Mucosa of descending colon (tissue), 3 donors: ENCODE data around the gene PDE6D. TPM values are rescaled to one million over a fixed set of nuclear protein-coding genes. Genes with fewer than 3 reads are reported as not detected.

ENCODE experiments used
- ATAC-seq: fragments of 200-7000 bp; cut with Tn5 transposase; one replicate; pipeline ENCODE4 v1.9.1; 2020; ENCODE audit warnings: mild to moderate bottlenecking, moderate library complexity
- DNase-seq, 3 donors: peaks; one replicate each; pipeline ENCODE4 v3.0.0-alpha.2; 2020
- H3K36me3 ChIP-seq: fragments of 200-600 bp; one replicate; pipeline ENCODE4 v1.8.0; 2021; ENCODE audit warnings: low read depth, mild to moderate bottlenecking
- H3K4me1 ChIP-seq: fragments of 200-600 bp; one replicate; pipeline ENCODE4 v1.8.0; 2021; ENCODE audit warnings: low read depth, mild to moderate bottlenecking
- H3K4me3 ChIP-seq: fragments of 200-600 bp; one replicate; pipeline ENCODE4 v1.8.0; 2021; ENCODE audit warnings: mild to moderate bottlenecking
- H3K9me3 ChIP-seq: fragments of 200-600 bp; one replicate; pipeline ENCODE4 v1.8.0; 2021; ENCODE audit warnings: mild to moderate bottlenecking
- CTCF ChIP-seq: fragments of 200-600 bp; IDR thresholded peaks from one replicate; pipeline ENCODE4 v1.8.0; 2022; ENCODE audit warnings: antibody characterized with exemption, mild to moderate bottlenecking
- intact Hi-C, 2 donors: fragments of 100-400 bp; cut with DNase I in 1 of 2; cut with micrococcal nuclease in 1 of 2; formaldehyde crosslinking; loops; one replicate each; pipeline versions ENCODE4 v1.11.0 to v1.11.1; 2022; cut with DNase I, micrococcal nuclease
- total RNA-seq, 3 donors: library from RNA; stranded (reverse); fragmentation: NEBNext Ultra II Directional in 2 of 3; extraction: Animal tissue kit (Norgen Biotek cat#: 25700) in 2 of 3; gene quantifications; one replicate each; pipeline versions ENCODE4 v1.2.1 to v1.2.4, GENCODE V29; 2021 to 2023
- donor health status: DM: no; HTN: no; CAD: no; lungs with moderate emphysema.
- donor health status: DM: no; HTN: no; CAD: no.
- donor health status: DM: no; HTN: yes; CAD: no.

PDE6D gene
- total RNA-seq, 3 donors from 2014 or later, result 17.6 to 21.8 (median 18.6) TPM

- DNase-seq (peak; percentile 67 to 74 (median 69)), ATAC-seq (no peak)
- peaks cover 5% of the 10 kb centered on the region for H3K36me3 ChIP-seq
- peak overlapping the region; percentile 100 for H3K4me3 ChIP-seq
- no peaks in the 10 kb centered on the region for H3K9me3 ChIP-seq
- intact Hi-C loops, result loop anchor here in 1 of 2 donors (2.0 kb wide), 1 partner anchor 98 kb away; no protein-coding TSS in a partner anchor
- no peak for TF ChIP-seq CTCF
- peaks cover 28% of the 10 kb centered on the region for H3K4me1 ChIP-seq
These were observed 70.0 kb downstream of the PDE6D start for GRCh38 chr2:231710799-231711676.

- peak overlapping the region; percentile 100 for H3K4me3 ChIP-seq
- ATAC-seq, result peak; percentile 42
- peaks cover 26% of the 10 kb centered on the region for H3K4me1 ChIP-seq
- H3K36me3 ChIP-seq, result peaks cover 5% of the 10 kb centered on the region
- TF ChIP-seq CTCF, result peak; percentile 95
- DNase-seq, result peak; percentile 86 to 96 (median 90)
- no peaks in the 10 kb centered on the region for H3K9me3 ChIP-seq
- intact Hi-C loops, result loop anchor here in 1 of 2 donors (2.0 kb wide), 1 partner anchor 97 kb away; no protein-coding TSS in a partner anchor
These were observed 70.9 kb downstream of the PDE6D start for GRCh38 chr2:231709981-231710798.

- DNase-seq, result peak; percentile 59 to 79 (median 72)
- peaks cover 25% of the 10 kb centered on the region for H3K4me1 ChIP-seq
- no peak for TF ChIP-seq CTCF
- no peaks in the 10 kb centered on the region for H3K9me3 ChIP-seq
- H3K4me3 ChIP-seq, result peak overlapping the region; percentile 100
- ATAC-seq, result no peak
- H3K36me3 ChIP-seq, result peaks cover 5% of the 10 kb centered on the region
- intact Hi-C loops, result no loop called here
These were observed 71.5 kb downstream of the PDE6D start for GRCh38 chr2:231709636-231709980.

- ATAC-seq (no peak), DNase-seq (peak; percentile 57 to 82 (median 75))
- Histone ChIP-seq H3K9me3 (no peaks in the 10 kb centered on the region), H3K4me3 (peak overlapping the region; percentile 100), H3K4me1 (peaks cover 23% of the 10 kb centered on the region), H3K36me3 (peaks cover 5% of the 10 kb centered on the region)
- intact Hi-C loops, result no loop called here
- no peak for TF ChIP-seq CTCF
These were observed 72.1 kb downstream of the PDE6D start for GRCh38 chr2:231708773-231709635.
